ENCODE measurements around the gene CAMK2B.

The CAMK2B gene

DNA sequence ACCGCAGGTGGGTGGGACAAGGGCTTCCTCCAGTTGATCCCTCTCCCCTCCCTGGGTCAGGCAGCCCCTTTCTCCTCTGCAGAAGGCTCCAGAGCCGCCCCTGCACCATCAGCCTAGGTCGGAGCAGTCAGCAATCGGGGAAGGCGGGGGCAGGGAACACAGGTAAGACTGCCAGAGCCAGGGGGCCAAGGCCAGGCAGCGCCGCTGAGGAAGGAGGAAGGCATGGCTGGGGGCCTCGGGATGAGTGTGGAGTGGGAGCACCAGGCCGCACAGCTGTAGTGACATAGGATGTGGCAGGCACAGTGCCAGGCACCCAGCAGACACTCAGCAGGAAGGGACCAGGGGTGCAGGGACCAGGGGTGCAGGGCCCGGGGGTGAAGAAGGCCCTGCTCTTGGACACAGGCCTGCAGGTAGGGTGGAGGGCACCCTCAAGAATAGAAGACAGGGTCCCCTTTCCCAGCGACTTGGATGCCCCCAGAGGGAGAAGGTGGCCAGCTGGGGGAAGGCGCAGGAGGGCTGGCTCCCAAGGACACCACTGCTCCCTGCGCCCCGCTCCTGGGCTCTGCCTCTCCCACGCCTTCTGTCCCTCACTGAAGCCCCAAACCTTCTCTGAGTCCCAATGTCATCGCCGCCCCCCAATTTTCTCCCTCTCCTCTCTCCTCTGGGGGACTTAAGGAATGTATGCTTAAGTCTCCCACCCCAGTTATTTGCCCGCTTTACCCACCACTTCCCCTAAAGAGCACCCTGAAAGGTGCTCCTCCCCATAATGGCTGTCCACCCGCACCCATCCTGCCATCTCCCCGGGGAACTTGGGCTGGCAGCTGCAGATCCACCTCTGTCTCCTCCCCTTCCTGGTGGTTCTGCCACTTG lies 38.5 kb downstream of the CAMK2B start:
- no peak for DNase-seq (ENCODE audit: low read depth)

DNA sequence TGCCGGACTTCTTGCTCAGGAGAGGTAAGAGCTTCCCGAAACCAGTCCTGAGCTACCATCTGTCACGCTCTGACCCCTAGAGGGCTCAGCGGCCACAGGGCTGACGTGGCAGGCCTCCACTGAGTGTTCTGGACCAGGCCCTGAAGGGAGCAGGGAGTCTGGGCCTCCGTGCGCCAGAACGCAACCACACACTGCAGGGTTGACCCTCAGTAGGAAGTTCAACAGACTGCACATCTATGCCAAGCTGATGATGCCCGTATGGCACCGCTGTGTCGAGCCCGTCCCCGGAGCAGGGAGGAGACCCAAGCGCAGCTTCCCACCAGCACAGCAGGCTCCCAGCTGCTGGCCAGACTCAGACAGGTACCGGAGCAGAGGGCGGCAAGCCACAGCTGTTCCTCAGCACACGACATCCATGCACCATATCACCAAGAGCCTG lies 39.2 kb downstream of the CAMK2B start:
- DNase-seq (ENCODE audit: low read depth): peak; percentile 24

DNA sequence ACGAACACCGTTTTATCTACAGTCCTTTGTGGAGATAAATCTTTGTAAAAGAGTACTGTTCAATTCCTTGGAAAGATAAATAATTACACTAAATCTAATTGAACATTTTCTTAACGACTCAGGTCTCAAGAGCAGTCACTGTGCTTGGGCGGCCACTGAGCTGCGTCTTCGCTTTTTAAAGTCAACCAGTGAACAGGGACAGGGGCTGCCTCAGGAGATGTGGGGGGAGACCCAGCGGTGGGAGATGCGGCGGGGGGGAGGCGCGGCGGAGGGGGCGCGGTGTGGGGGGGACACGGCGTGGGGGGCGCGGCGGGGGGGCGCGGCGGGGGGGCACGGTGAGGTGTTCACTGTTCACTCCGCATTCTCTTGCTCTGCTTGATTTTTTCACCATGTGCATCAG lies 39.8 kb downstream of the CAMK2B start:
- DNase-seq (ENCODE audit: low read depth): no peak

DNA sequence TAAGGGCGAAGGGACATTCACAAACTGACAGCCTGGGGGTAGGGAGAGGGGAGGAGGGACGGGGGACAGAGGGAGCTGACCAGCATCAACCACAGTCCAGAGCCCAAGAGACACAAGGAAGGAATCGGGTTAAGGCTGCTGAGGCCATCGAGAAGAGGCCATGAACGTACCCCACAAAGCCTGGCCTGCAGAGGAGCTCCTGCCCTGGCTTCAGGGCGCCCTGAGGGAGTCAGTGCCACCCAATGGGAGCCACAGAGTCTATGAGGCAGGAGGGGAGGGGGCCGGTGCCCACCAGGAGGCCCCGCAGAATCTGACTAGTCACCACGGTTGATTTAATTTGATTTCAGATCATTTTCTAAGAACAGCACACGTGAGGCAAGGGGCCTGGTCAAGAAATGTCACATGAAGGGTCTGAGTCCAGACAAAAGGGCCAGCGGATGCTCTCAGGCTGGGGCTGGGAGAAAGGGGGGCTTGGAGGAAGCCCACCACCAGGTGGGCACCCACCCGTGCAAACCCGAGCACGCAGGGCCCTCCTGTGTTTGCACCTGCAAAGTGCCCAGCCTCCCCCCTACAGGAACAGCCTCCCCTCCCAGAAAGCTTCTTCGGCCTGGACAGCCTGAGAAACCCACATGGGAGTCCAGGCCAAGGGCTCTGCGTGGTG lies 40.4 kb downstream of the CAMK2B start:
- DNase-seq (ENCODE audit: low read depth): no peak

DNA sequence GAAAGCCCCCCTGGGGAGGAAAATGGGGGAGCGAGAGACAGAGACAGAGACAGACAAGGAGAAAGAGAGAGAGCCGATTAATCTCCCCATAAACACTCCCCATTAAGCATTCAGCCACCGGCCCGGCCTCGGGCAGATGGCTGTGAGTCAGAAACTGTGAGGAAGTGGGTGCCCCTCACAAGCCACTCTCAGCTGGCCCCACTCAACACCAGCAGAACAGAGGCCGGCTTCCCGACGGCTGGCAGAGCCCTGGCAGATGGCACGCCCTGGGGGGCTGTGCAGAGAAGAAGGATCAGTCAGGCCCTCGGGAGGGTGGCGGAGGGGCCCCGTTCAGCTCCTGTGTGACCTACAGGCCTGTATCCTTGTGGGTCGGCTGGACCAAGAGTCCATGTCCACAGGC lies 41.2 kb downstream of the CAMK2B start:
- peak; percentile 56 for DNase-seq (ENCODE audit: low read depth)

DNA sequence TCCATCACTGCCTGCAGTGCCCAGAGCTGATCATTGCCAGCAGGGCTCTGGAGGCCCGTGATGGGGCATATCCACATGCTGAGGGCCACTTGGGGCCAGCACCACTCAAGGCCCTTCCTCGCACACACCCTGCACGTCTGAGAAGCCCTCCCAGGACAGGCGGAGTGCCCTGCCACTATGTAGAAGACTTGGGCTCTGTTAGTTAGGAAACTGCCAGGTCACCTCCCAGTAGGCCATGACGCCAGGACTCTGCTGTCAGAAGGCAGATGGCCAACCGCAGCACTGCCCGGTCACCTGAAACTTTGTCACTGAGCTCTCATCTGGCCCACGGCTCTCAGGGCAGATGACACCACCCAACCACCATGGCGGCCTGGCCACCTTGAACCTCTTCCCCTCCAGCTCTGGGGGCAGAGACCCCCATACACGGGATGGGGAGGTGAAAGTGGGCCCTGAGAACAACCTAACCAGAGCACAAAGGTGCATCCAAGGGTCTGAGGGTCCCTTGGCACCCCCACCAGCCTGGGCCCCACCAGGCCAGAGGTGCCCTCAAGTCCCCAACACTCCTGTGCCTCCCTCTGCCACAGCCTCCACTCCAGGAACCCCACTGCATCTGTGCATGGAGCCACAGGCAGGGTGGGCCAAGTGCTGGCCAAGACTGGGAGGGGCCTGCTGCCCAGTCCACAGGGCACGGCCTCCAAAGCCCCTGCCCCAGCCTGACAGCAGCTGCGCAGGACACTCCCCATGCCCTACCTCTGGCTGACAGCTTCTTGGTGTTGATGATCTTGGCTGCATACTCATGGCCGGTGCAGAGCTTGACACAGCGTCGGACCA lies 41.8 kb downstream of the CAMK2B start:
- DNase-seq (ENCODE audit: low read depth): no peak

DNA sequence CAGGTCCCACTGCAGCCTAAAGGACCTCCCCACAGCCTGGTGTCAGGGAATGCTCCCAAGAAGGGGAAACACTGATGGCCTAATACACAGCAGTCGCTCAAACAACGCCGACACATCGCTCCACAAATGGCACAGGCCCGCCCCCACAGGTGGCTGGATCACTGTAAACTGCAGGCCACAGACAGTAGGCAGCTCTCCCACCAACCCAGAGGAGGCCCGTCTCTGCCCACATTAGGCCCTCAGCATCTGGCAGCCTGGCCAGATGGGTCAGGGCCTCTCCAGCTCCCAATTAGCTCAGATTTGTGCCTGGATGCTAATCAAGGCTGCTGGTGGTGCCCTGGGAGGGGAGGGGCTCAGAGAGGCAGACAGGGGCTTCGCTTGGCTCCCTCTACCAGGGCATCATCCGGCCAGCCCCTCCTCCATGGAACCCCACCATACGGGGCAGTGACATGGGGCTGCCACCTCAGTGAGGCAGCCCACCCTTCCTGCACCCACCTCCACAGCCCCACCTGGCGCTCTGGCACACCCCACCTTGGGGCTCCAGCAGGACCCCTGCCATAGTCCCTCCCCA lies 42.7 kb downstream of the CAMK2B start:
- DNase-seq (ENCODE audit: low read depth): no peak

DNA sequence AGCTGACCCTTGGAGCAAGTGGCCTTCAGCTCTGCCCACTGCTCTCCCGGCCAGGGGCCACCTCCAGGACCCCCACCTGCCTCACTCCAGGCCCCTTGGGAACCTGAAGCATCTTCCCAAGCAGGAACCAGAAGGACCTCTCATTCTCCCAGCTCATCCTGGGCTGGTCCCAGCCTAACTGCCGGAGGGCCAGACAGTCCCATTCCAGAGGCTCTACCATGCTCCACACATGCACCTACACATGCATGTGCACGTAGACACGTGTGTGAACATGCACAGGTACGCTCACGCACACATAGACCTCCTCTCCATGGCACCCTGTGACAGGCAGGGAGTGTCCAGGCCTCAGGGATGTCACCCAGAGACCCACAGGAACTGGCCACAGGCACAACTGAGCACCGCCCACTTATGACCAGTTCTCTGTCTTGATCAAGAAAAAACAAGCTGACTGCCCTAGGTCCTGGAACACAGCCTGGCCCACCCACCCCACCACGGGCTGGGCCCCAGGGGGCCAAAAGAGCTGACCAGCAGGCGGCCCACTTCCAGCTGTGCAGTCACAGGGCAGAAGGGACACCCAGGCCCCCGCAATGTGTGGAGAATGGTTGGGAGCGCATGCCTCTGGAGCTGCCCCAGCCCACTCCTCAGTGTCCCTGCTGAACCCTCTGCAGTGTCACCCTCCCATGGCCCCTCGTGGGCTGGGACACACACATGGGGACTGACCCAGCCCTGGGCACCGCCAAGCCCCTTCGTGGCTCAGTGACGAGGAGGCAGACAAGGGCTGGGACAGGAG lies 43.4 kb downstream of the CAMK2B start:
- DNase-seq (ENCODE audit: low read depth): no peak

DNA sequence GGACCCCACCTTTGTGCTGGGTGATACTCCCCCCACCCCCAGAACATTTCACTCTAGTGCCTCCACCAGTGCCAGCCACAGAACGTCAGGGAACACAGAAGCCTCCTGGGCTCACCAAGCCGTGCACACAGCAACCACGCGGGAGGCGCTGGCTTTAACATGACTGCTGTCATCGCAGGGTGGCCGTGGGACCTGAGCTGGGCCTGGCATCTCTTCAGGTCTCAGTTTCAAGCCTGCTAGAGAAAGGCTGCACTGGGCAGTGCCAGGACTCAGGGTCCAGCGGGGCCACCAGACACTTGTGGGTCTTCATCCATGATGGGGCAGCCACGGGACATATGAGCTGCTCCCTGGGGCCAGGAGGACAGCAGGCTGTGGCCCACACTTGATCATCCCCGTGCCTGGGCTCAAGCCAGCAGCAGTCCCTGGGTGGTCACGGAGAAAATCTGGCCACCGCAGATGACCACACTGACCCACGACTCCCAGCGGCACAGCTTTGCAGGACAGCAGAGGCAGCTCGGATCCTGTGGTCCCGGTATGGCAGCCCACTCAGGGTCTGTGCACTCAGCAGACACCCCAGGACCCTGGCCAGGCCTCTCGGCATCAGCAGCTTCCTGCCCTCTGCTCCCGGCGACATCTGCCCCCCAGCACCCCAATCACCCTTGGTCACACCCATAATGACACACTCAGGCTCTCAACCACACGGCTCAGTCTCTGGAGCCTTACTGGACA lies 44.2 kb downstream of the CAMK2B start:
- no peak for DNase-seq (ENCODE audit: low read depth)

DNA sequence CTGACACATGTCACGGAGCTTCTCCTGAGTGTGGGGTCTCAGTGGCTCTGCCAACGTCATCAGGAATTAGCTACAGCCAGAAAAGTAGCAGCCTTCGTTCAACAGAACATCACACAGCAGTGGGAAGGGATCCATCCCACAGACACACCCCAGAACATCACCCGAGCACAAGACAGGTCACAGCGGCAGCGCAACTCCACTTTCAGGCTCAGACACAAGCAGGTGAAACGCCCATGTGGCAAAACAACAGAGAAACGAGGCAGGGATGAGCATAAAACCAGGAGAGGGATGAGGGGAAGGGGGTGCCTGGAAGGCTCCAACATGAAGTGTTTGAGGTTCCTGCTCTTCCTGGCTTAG lies 44.8 kb downstream of the CAMK2B start:
- DNase-seq (ENCODE audit: low read depth): no peak

DNA sequence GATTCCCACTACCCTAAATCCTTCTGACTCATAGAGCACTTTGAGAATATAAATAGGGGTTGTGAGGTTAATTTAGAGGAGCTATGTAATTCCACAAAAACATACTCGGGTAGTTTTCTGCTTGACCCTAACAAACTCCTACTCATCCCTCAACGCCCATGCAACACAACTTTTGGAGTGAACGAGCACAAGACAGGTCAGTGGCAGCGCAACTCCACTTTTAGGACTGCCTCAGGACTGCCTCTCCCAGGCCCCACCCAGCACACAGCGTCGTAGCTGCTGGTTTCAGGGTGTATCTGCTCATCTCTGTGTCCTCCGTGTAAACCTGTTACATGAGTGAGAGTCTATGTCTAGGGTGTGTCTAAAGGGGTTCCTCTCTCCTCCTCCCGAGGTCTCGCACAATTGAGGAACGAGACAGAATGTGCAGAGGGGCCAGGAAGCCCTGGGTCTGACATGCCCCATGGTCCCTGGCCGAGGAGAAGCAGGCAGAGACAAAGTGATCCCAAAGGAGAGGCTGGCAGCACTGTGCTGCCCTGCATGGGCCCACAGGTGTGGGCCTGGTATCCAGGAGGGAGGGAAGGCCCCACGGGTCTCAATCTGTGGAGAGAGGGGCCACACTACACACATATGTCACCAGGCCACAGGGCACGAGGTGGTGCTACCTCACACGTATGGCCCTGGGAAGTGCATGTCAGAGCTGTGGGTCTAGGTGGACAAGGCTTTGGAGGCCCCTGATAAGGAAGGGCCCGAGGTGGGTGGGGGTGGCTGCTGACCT lies 45.5 kb downstream of the CAMK2B start:
- no peak for DNase-seq (ENCODE audit: low read depth)

DNA sequence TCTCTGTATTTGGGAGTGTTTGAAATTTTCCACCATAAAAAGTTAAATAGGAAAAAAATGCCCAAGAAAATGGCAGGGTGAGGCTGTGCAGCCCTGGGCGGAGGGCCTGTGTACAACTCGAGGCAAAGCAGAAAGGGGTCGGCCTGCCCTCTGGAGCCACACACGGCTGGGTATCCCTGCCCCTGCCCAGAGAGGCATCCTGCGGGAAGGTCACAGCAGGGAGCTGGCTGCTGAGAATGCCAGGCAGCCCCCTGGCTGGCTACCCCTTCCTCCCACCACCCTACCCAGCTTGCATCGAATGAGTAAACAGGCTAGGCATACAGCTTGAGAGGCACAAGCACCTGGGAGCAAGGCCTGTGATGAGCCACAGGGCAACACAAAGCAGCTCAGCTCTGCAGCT lies 46.1 kb downstream of the CAMK2B start:
- no peak for DNase-seq (ENCODE audit: low read depth)

DNA sequence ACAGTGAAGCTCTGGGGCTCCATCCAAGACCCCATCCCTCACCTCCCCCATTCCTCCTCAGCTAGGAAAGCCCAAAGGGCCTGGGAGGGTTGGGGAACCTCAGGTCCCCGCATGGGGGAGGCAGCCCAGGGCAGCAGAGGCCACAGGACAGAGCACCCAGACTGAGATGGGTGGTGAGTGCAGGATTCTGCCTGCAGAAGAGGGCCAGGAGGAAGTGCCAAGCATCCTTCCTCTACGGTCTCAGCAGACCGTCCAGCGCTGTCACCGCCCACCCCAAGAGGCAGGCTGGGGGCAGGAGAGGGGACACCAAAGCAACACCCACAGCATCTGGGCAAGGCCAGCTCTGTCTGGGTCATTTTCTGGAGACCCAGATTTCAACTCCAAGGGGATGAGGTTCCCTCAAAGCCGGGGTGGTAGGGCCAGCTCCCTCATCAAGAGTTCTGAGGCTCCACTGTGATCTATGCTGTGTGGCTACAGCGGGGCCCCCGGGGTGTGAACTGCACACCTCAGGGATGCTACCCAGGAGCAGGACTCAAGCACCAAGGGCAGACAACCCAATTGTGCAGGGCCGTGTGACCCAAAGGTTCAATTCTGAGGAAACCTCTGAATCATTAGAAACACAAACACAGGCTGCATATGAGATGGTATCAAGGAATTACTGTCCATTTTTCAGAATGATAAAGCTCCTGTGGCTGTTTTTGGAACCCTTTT lies 46.8 kb downstream of the CAMK2B start:
- DNase-seq (ENCODE audit: low read depth): no peak

DNA sequence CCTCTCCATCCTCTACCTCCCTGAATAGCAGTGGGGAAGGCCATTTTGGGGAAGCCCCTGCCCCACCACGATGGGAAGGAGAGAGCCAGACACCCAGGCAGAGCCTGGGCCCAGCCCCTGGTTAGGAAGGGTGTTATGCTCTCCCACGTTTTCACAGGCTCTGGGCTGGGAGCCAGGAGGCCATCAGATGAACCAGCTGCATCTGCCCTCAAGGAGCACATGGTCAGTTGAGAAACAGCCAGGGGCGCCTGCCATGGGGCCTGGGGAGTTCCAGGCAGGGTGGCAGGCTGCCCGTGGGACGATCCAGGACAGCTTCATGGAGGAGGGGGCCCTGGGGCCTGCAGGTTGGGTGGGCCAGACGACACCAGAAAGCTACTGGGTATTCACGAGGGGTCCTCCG lies 47.5 kb downstream of the CAMK2B start:
- DNase-seq (ENCODE audit: low read depth): no peak

DNA sequence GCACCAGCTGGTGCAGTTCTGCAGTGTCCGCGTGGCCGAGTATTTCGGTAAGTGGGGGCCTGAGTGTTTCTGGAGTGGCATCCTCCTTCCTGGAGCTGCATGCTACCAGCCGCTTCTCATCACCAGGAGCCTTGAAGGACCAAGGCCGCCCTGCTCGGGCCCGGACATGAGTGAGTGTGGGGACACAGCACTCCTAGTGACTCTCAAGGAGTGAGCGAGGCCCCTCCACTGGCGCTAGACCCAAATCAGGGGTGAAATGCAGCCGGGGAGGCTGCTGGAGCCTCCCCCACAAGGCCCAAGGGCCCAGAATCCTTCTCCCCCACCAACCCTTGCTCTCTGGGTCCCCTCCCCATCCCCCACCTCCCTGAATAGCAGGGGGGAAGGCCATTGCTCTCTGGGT lies 48.0 kb downstream of the CAMK2B start:
- no peak for DNase-seq (ENCODE audit: low read depth)

DNA sequence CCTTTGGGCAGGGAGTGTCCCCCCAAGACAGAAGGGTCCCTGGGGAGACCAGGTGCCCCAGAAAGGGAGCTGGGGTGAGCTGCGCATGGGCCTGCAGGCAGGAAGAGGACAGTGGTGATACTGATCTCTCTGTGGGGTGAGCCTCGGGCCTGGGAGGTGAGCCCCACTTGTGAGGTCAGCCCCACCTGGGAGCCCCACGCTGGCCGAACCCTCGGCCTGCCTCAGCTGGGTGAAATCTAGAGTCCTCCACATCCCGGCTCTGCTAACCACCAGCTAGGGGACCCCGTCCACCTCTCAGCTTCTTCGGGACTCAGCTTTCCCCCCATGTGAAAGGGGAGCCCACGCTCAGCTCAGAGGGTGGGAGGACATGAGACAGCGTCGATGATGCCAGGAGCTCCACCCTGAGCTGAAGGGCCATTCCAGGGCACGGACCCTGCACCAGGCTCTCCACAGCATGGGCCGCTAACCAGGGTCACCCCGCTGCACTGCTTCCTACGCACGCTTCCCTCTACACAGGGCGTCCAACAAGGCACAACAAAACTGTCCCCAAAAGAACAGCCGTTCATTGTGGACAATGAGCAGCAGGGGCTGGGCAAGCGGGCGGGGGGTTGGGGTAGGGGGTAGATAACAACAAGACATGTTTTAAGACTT lies 48.7 kb downstream of the CAMK2B start:
- DNase-seq (ENCODE audit: low read depth): no peak

DNA sequence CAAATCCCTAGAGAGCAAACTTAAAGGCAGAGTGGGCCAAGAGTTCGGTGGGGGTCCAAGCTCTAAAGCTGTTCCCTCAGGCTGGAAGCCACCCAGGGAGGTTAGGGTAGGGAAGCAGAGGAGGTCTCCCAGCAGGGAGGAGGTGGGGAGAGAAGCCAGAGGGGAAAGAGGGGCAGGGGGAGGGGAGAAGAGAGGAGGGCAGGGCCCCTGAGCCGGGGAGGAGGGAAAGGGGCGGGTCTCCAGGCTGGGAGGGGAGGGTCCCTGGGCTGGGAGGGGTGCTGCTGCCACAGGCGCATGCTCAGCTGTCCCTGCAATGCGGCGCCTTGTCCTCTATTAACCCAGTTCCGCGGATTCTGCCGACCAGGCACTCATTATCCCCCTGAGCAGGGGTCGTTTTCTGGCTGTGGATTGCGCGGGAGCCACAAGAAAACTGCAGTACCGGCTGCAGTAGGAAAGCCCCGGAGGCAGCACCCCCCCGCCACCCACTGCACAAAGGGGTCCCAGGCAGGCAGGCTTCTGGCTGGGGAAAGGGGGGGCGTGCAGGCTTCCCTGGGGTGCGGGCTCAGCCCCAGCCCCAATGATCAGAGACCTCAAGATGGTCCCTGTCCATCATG lies 49.3 kb downstream of the CAMK2B start:
- DNase-seq (ENCODE audit: low read depth): no peak

DNA sequence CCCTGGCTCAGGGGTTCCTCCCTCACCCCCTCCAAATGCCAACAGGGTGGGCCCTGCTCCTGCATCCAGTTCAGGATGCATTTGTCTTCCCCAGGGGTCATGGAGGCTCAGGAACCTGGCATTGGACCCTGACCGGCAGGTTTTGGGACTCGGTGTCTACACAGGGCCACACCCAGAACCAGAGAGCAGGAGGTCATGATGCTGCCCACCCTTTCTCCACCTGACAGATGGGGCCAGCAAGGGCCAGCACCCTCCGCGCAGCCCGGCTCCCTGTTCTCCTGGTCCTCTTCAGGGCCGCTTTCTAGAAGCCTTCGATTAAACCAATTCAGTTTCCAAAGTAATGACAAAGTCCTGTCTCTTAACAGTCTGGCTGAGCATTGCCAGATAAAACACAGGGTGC lies 50.2 kb downstream of the CAMK2B start:
- no peak for DNase-seq (ENCODE audit: low read depth)

DNA sequence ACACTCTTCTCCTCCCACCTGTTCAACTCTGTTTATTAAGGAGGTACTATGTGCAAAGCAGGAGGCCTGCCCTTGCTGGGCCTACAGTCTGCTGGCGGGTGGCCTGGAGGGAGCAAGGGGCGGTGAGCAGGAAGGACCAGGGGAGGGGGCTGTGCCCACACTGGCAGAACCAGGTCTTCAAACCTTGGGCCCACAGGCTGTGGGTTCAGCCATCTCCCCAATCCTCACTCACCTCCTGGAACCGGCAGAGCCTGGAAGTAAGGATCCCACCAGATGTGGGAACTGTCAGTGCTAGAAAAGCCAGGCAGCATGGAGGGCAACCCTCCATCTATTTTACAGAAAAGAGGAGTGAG lies 50.8 kb downstream of the CAMK2B start:
- DNase-seq (ENCODE audit: low read depth): no peak
